ENCODE measurements around the gene SYT15. TPM values are rescaled to one million over a fixed set of nuclear protein-coding genes. Genes with fewer than 3 reads are reported as not detected.
"Not testable (repeated sequence)": the region's sequence is repeated elsewhere in the genome, so short reads cannot be mapped to it uniquely, and the experiment has no call there.

Gene SYT15
- total RNA-seq, 1 experiment from 2014 or later: 0.59 TPM

DNA sequence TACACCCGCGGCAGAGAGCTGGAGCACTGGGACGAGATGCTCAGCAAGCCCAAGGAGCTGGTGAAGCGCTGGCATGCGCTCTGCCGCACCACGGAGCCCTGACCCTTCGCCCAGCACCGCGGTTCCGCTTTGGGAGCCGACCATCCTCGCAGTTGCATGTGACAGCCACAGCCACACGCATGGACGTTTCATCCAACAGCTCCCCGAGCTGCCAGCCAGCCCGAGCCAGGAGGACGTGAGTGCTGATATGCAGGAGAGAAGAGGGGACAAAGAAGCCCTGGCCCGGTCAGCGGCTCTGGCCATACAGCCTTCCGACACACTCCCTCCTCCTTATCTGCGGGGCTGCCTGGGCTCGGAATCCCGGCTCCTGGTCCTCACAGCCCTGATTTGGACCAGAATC is 8.6 kb downstream of the SYT15 start:
- not testable (repeated sequence) for H3K9me3 ChIP-seq (ENCODE audit: control insufficient read depth, low read depth, low read length); H3K9ac ChIP-seq (ENCODE audit: extremely low read depth, insufficient read length, low read length); H4K5ac ChIP-seq (ENCODE audit: insufficient read length, low read depth, low read length); H3K23me2 ChIP-seq (ENCODE audit: insufficient read length, low read depth, low read length, poor library complexity, severe bottlenecking); H4K20me1 ChIP-seq (ENCODE audit: control insufficient read depth, insufficient read depth, insufficient read length); H2BK12ac ChIP-seq (ENCODE audit: insufficient read length, low read depth, low read length); H2BK15ac ChIP-seq (ENCODE audit: low read depth, low read length); H3K27ac ChIP-seq (ENCODE audit: insufficient read length, low read depth, low read length); DNase-seq; H3K4me2 ChIP-seq (ENCODE audit: insufficient read depth, insufficient read length, low read length); H2BK5ac ChIP-seq (ENCODE audit: insufficient read length, low read length); H2BK120ac ChIP-seq (ENCODE audit: low read depth, low read length, poor library complexity, severe bottlenecking); H4K91ac ChIP-seq (ENCODE audit: insufficient read length, low read depth, low read length); H3K18ac ChIP-seq (ENCODE audit: insufficient read length, low read depth, low read length); H3K14ac ChIP-seq (ENCODE audit: insufficient read depth, low read length); H3K56ac ChIP-seq (ENCODE audit: insufficient read length, low read depth, low read length); H3T11ph ChIP-seq (ENCODE audit: low read length); H3K9me3 Mint-ChIP-seq; H3K4me1 Mint-ChIP-seq; H2AK5ac ChIP-seq (ENCODE audit: insufficient read length, low read length); H3K23ac ChIP-seq (ENCODE audit: insufficient read length, low read depth, low read length); H3K27ac Mint-ChIP-seq; H3K36me3 Mint-ChIP-seq (ENCODE audit: insufficient read depth in 1 of 3, low read depth in 3 of 3); H3K79me1 ChIP-seq (ENCODE audit: insufficient read depth, low read depth, low read length, poor library complexity, severe bottlenecking); H4K8ac ChIP-seq (replicated peaks; ENCODE audit: insufficient read length, low read depth, low read length); H3K27me3 Mint-ChIP-seq (ENCODE audit: low read depth); H3K4ac ChIP-seq (ENCODE audit: low read depth, low read length); H3K79me2 ChIP-seq (ENCODE audit: insufficient read depth, low read length); H3K4me1 ChIP-seq (ENCODE audit: insufficient read depth, low read length); H3K27me3 ChIP-seq (ENCODE audit: insufficient read depth, low read length); H2AFZ ChIP-seq (ENCODE audit: low read length); H3K4me3 Mint-ChIP-seq; H2BK20ac ChIP-seq (ENCODE audit: low read depth, low read length, poor library complexity, severe bottlenecking)
- WGBS (ENCODE audit: extremely low coverage, insufficient read length, low lambda C conversion rate): no CpG with 5 or more reads among the region's 24 CpGs

DNA sequence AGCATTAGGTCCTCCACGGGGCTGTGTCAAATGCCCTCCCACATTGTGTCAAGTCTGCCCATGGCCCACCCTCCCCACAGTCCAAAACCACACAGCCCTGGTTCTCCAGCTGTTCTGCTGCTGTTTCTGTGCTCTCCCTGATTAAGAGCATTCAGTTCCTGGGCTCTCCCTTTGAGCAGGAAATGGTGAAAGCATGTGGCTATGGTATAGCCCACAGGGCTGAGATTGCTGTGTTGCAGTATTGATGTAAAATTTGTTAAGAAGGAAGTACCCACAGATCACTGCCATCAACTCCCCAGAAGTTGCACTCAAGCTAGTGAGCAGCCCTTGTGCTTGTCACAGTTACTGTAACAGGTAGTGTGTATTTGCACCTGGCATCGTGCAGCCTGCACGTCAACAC is 9.3 kb downstream of the SYT15 start:
- WGBS (ENCODE audit: extremely low coverage, insufficient read length, low lambda C conversion rate): no CpG with 5 or more reads among the region's 3 CpGs
- H4K8ac ChIP-seq (replicated peaks; ENCODE audit: insufficient read length, low read depth, low read length); H3K4me1 ChIP-seq (ENCODE audit: insufficient read depth, low read length); H3K27ac Mint-ChIP-seq; H3K79me2 ChIP-seq (ENCODE audit: insufficient read depth, low read length); H2BK5ac ChIP-seq (ENCODE audit: insufficient read length, low read length); H3K27me3 Mint-ChIP-seq (ENCODE audit: low read depth); H3K14ac ChIP-seq (ENCODE audit: insufficient read depth, low read length); H2BK15ac ChIP-seq (ENCODE audit: low read depth, low read length); H3K9me3 ChIP-seq (ENCODE audit: control insufficient read depth, low read depth, low read length); H3K23me2 ChIP-seq (ENCODE audit: insufficient read length, low read depth, low read length, poor library complexity, severe bottlenecking); H3K9ac ChIP-seq (ENCODE audit: extremely low read depth, insufficient read length, low read length); H4K20me1 ChIP-seq (ENCODE audit: control insufficient read depth, insufficient read depth, insufficient read length); H3T11ph ChIP-seq (ENCODE audit: low read length); H2BK12ac ChIP-seq (ENCODE audit: insufficient read length, low read depth, low read length); DNase-seq; H3K18ac ChIP-seq (ENCODE audit: insufficient read length, low read depth, low read length); H3K27me3 ChIP-seq (ENCODE audit: insufficient read depth, low read length); H3K4me1 Mint-ChIP-seq; H3K4me2 ChIP-seq (ENCODE audit: insufficient read depth, insufficient read length, low read length); H3K4ac ChIP-seq (ENCODE audit: low read depth, low read length); H3K56ac ChIP-seq (ENCODE audit: insufficient read length, low read depth, low read length); H2AFZ ChIP-seq (ENCODE audit: low read length); H3K23ac ChIP-seq (ENCODE audit: insufficient read length, low read depth, low read length); H4K5ac ChIP-seq (ENCODE audit: insufficient read length, low read depth, low read length); H3K4me3 Mint-ChIP-seq; H2BK120ac ChIP-seq (ENCODE audit: low read depth, low read length, poor library complexity, severe bottlenecking); H3K9me3 Mint-ChIP-seq; H3K36me3 Mint-ChIP-seq (ENCODE audit: insufficient read depth in 1 of 3, low read depth in 3 of 3); H2AK5ac ChIP-seq (ENCODE audit: insufficient read length, low read length); H3K79me1 ChIP-seq (ENCODE audit: insufficient read depth, low read depth, low read length, poor library complexity, severe bottlenecking); H4K91ac ChIP-seq (ENCODE audit: insufficient read length, low read depth, low read length); H2BK20ac ChIP-seq (ENCODE audit: low read depth, low read length, poor library complexity, severe bottlenecking); H3K27ac ChIP-seq (ENCODE audit: insufficient read length, low read depth, low read length): not testable (repeated sequence)
